ENCODE data around the gene KIF5A.
"Not testable (repeated sequence)": the region's sequence is repeated elsewhere in the genome, so short reads cannot be mapped to it uniquely, and the experiment has no call there.

KIF5A gene

GRCh38 chr12:57513266-57513665 lies 36.6 kb upstream of the KIF5A start:
- no peak overlapping the region for H3K4me3 ChIP-seq (replicated peaks; ENCODE audit: low read depth, low read length)
- no peak for DNase-seq (ENCODE audit: extremely low read depth, low read depth)
- TF ChIP-seq CTCF (IDR thresholded peaks at IDR 0.05; ENCODE audit: low read depth, low read length, missing control alignments), result no peak

GRCh38 chr12:57513677-57514076 lies 36.2 kb upstream of the KIF5A start:
- H3K4me3 ChIP-seq (replicated peaks; ENCODE audit: low read depth, low read length); DNase-seq (ENCODE audit: extremely low read depth, low read depth): not testable (repeated sequence)

GRCh38 chr12:57514246-57514645 lies 35.6 kb upstream of the KIF5A start:
- not testable (repeated sequence) for H3K4me3 ChIP-seq (replicated peaks; ENCODE audit: low read depth, low read length); DNase-seq (ENCODE audit: extremely low read depth, low read depth)

- no peak for DNase-seq (ENCODE audit: extremely low read depth, low read depth)
- no peak for TF ChIP-seq CTCF (IDR thresholded peaks at IDR 0.05; ENCODE audit: low read depth, low read length, missing control alignments)
These were observed 35.0 kb upstream of the KIF5A start for GRCh38 chr12:57514720-57515407.

GRCh38 chr12:57515408-57515933 lies 34.4 kb upstream of the KIF5A start:
- no peak for TF ChIP-seq CTCF (IDR thresholded peaks at IDR 0.05; ENCODE audit: low read depth, low read length, missing control alignments)
- DNase-seq (ENCODE audit: extremely low read depth, low read depth), result no peak

More at GRCh38 chr12:57514720-57515407, 35.0 kb upstream of the KIF5A start:
- H3K4me3 ChIP-seq (replicated peaks; ENCODE audit: low read depth, low read length), result no peak overlapping the region

GRCh38 chr12:57515934-57516541 lies 33.8 kb upstream of the KIF5A start:
- no peak for DNase-seq (ENCODE audit: extremely low read depth, low read depth)
- H3K4me3 ChIP-seq (replicated peaks; ENCODE audit: low read depth, low read length), result no peak overlapping the region
- TF ChIP-seq CTCF (IDR thresholded peaks at IDR 0.05; ENCODE audit: low read depth, low read length, missing control alignments), result no peak

More at GRCh38 chr12:57515408-57515933, 34.4 kb upstream of the KIF5A start:
- no peak overlapping the region for H3K4me3 ChIP-seq (replicated peaks; ENCODE audit: low read depth, low read length)

GRCh38 chr12:57516617-57517153 lies 33.2 kb upstream of the KIF5A start:
- H3K4me3 ChIP-seq (replicated peaks; ENCODE audit: low read depth, low read length), result no peak overlapping the region
- DNase-seq (ENCODE audit: extremely low read depth, low read depth), result no peak
- TF ChIP-seq CTCF (IDR thresholded peaks at IDR 0.05; ENCODE audit: low read depth, low read length, missing control alignments), result no peak

Data from HFF-Myc (cell line).